Activated T-cell treated with anti-CD3 and anti-CD28 coated beads for 48 hours (primary cell): ENCODE data around the gene ZNF513.

Experiments used
- DNase-seq: peaks from one replicate; pipeline ENCODE4 v3.0.0-alpha.2; 2020; ENCODE audit warnings: low read depth

The ZNF513 gene

DNA sequence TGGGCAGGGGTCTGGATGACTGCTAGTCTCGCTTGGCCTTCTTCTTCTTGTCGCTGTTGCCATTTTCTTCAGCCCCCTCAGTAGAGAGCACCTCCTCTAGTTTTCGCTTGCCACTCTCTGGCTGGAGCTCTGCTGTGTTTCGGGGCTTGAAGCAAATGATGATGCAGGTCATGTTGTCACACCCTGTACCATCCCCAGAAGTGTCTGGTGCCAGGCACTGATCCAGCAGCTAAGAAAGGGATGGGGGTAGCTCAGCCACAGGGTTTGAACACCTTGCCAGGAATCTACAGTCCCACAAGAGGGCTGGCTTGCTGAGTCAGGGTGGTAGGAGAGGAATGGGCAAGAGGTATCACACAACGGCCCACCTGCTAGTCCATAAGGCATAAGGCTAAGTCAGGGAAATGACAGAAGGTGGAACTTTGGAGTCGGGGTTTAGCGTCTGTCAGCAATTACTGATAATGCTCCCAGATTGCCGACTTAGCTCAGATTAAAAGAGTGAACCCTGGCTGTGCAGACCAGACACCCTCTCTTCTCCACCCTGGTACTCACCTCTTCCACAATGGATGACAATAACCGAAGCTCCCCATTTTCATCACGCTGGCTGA, 1.1 kb upstream of the ZNF513 start:
- no peak for DNase-seq

GRCh38 chr2:27379836-27380625, 503 bp downstream of the ZNF513 start:
- DNase-seq, result no peak

GRCh38 chr2:27379383-27379835, 1.1 kb downstream of the ZNF513 start:
- no peak for DNase-seq

- DNase-seq, result no peak
These were observed 1.7 kb downstream of the ZNF513 start for GRCh38 chr2:27378809-27379290.

DNA sequence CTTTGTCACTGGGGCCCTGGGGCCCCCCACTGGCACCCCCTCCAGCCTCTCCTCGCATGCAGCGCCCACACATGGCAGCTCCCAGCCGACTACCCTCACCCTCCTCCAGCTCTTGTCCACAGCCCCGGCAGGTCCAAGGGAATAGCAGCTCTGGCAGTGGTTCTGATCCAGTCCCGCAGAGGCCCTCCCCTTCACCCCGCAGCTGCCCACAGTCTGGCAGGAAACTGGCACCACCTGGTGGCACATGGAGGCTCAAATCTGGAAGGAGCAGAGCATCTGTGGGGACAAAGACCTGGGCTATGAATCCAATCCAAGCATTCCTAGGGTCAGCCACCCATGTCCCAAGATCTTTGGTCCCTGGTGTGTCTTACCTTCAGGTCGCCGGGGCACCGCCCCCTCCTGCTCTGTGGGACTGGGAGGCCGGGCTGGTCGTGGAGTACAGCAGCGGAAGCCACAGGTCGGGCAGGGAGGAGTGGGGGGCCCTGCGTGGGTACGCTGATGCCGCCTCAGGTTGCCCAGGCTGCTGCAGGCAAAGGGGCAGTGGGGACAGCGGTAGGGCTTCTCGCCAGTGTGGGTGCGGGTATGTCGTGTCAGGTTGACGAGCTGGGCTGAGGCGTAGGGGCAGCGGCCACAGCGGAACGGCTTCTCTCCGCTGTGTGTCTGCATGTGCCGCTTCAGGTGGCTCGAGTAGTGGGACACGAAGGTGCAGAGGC, 2.3 kb downstream of the ZNF513 start:
- DNase-seq, result no peak

- DNase-seq, result no peak
These were observed 2.9 kb downstream of the ZNF513 start for GRCh38 chr2:27377618-27378095.

DNA sequence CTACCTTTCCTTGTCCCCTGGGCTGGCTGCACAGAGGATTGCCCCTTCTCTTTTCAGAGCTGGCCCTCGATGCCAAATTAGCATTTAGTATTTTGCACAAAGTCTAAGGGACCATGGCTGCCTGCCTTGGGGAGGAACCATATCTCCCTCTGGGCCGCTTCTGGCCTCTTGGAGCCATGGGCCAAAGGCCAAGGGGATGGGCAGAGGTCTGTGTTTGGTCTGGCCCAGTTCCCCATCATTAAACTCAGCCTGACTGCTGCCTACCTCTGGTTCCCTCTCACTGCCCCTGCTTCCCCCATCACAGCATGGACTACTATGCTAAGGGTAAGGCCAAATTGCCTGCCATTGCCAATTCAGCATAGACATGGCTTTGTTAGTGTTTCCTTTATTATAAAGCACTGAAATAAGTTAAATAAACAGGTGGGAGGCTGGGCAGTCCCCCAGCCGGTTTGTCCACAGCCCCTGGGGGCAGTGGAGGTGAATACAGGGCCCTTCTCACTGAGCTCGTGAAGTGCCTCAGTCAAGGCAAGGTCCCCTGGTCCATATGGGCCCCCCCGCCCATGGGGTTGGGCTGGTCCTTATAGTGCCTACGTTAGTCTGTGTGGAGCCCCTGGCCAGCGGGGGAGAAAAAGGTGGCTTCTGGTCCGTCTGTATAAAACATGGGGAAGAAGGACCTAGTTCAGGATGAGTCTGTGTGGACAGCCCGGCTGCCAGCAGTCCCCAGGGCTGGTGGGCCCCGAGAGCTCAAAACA, 3.5 kb downstream of the ZNF513 start:
- no peak for DNase-seq

DNA sequence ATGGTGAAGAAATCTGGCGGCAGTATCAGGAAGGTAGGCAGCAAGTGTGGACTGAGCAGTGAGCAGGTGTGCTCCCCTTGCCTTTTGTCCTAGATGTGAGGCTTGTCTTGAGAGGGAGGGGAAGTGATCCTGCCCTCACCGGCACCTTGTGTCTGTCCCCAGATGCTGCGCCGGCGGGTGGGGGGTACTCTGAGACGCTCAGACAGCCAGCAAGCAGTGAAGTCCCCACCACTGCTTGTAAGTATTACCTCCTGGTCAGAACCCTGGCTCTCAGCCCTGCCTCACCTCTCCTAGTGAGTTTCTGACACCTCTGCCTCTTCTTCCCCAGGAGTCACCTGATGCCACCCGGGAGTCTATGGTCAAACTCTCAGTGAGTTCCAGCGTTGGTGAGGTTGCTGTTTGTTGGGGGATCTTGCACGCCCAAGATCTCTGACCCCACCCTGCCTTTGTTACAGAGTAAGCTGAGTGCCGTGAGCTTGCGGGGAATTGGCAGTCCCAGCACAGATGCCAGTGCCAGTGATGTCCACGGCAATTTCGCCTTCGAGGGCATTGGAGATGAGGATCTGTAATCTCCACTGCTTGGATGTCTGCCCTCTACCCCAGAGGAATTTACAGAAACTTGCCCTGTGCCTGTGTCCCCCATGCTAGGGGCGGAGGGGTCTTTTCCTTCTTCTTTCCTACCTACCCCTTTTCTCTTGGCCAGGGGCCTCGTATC, 4.2 kb downstream of the ZNF513 start:
- DNase-seq, result no peak

DNA sequence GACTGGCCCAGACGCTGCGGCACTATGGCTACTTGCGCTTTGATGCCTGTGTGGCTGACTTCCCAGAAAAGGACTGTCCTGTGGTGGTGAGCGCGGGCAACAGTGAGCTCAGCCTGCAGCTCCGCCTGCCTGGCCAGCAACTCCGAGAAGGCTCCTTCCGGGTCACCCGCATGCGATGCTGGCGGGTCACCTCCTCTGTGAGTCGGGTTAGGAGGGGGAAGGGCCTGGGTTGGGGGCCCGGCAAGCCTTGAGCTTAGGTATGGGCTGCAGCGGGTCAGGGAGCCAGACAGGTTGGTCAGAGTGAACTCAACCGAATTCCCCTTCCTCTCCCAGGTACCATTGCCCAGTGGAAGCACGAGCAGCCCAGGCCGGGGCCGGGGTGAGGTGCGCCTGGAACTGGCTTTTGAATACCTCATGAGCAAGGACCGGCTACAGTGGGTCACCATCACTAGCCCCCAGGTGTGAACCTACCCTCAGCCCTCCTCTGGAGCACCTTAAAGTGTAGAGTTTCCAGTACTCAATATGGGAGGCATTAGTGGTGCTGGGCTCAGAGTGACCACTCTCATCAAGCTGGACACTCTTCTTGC, 4.9 kb downstream of the ZNF513 start:
- DNase-seq, result no peak

DNA sequence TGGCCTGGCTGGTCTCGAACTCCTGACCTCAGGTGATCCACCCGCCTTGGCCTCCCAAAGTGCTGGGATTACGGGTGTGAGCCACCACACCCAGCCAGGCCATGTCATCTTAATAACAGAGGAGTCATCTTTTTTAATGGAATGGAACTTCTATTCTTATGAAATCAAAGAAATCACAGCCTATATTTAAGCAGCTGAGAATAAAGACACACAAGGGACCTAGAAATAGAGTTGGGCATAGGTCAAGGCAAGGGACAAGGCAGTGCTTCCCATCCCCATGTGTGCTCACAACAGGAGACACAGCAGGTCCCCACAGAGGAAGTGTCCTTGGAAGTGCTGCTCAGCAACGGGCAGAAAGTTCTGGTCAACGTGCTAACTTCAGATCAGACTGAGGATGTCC, 7.0 kb downstream of the ZNF513 start:
- DNase-seq, result no peak

DNA sequence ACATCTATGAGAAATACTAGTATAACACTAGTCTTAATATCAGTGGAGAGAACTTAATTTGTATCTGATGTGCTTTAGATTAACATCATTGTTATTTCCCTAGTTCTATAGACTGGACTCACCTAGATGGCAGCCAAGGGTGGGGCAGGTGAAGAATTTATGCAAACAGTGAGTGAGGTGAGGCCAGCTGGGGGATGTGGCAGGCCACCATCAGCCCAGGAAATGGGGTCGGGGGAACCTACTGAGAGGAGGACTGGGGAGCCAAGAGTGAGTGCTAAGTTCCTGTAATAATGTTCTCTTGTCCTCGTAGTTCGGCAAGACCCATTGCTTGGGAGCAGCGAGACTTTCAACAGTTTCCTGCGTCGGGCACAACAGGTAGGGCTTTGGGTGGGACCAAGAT, 7.6 kb downstream of the ZNF513 start:
- DNase-seq, result no peak

GRCh38 chr2:27370816-27371620, 9.5 kb downstream of the ZNF513 start:
- DNase-seq, result no peak

- peak; percentile 99 for DNase-seq
These were observed 10.3 kb downstream of the ZNF513 start, which contains the start of the genes EIF2B4 and SNX17 for GRCh38 chr2:27370026-27370815. Gene EIF2B4, minus strand, starts transcription at chr2:27370338. Its CDS starts 24 bp downstream, at chr2:27370314. Gene SNX17, plus strand, starts transcription at chr2:27370616. Its CDS starts 128 bp downstream, at chr2:27370744.

- DNase-seq, result no peak
These were observed 11.0 kb downstream of the ZNF513 start for GRCh38 chr2:27369471-27370025.

DNA sequence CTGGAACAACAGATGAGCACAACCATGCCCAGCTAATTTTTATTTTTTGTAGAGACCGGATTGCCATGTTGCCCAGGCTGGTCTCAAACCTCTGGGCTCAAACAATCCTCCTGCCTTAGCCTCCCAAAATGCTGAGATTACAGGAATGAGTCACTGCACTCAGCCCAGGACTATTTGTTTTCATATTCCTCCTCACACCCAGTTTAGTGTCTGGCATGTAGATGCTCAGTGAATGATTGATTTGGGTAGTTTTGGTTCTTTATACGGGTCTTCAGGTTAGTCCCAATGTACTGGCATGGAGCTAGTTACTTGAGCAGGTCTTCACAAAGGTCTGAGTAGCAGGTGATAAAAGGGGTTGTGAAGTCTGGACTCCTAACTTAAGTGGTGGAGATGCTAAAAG, 16.6 kb downstream of the ZNF513 start:
- DNase-seq, result no peak

- no peak for DNase-seq
These were observed 17.7 kb downstream of the ZNF513 start for GRCh38 chr2:27362678-27363420.

GRCh38 chr2:27356382-27357181, 24.0 kb downstream of the ZNF513 start, which contains the start of gene GTF3C2:
Gene GTF3C2, minus strand, starts transcription at chr2:27356764. Its CDS starts 13,210 bp downstream, at chr2:27343554.
- peak; percentile 85 for DNase-seq
